ENCODE results near the gene LEFTY1. TPM values are rescaled to one million over a fixed set of nuclear protein-coding genes. Genes with fewer than 3 reads are reported as not detected.
"Not testable (repeated sequence)": the region's sequence is repeated elsewhere in the genome, so short reads cannot be mapped to it uniquely, and the experiment has no call there.

Gene LEFTY1
- total RNA-seq, 1 donor from 2014 or later: not detected

GRCh38 chr1:225842788-225843425 lies 46.0 kb downstream of the LEFTY1 start:
- Histone ChIP-seq H3K4me3 (ENCODE audit: low read depth, low read length) (no peak overlapping the region), H3K36me3 (ENCODE audit: control insufficient read depth, insufficient read depth, low read length) (peaks cover 10% of the 10 kb centered on the region), H3K27me3 (ENCODE audit: control insufficient read depth, insufficient read depth, low read length) (no peaks in the 10 kb centered on the region)
- FAIRE-seq (peak; percentile 43), DNase-seq (ENCODE audit: low read depth) (no peak)
- no peak for TF ChIP-seq CTCF (IDR thresholded peaks at IDR 0.05; ENCODE audit: insufficient read depth, low read length, severe bottlenecking)

- Histone ChIP-seq H3K27me3 (ENCODE audit: control insufficient read depth, insufficient read depth, low read length) (no peaks in the 10 kb centered on the region), H3K36me3 (ENCODE audit: control insufficient read depth, insufficient read depth, low read length) (peaks cover 10% of the 10 kb centered on the region), H3K4me3 (ENCODE audit: low read depth, low read length) (no peak overlapping the region)
- TF ChIP-seq CTCF (IDR thresholded peaks at IDR 0.05; ENCODE audit: insufficient read depth, low read length, severe bottlenecking): no peak
- FAIRE-seq (no peak), DNase-seq (ENCODE audit: low read depth) (no peak)
These were observed 46.9 kb downstream of the LEFTY1 start for GRCh38 chr1:225842074-225842473.

- H3K36me3 ChIP-seq (ENCODE audit: control insufficient read depth, insufficient read depth, low read length): peaks cover 8% of the 10 kb centered on the region
- no peak for DNase-seq (ENCODE audit: low read depth)
- H3K4me3 ChIP-seq (ENCODE audit: low read depth, low read length): no peak overlapping the region
- H3K27me3 ChIP-seq (ENCODE audit: control insufficient read depth, insufficient read depth, low read length): no peaks in the 10 kb centered on the region
- TF ChIP-seq CTCF (IDR thresholded peaks at IDR 0.05; ENCODE audit: insufficient read depth, low read length, severe bottlenecking): no peak
- no peak for FAIRE-seq
These were observed 48.2 kb downstream of the LEFTY1 start for GRCh38 chr1:225840713-225841112.

GRCh38 chr1:225840223-225840610 lies 48.7 kb downstream of the LEFTY1 start:
- no peak overlapping the region for H3K4me3 ChIP-seq (ENCODE audit: low read depth, low read length)
- H3K36me3 ChIP-seq (ENCODE audit: control insufficient read depth, insufficient read depth, low read length): peaks cover 8% of the 10 kb centered on the region
- TF ChIP-seq CTCF (IDR thresholded peaks at IDR 0.05; ENCODE audit: insufficient read depth, low read length, severe bottlenecking): no peak
- FAIRE-seq (no peak), DNase-seq (ENCODE audit: low read depth) (no peak)
- no peaks in the 10 kb centered on the region for H3K27me3 ChIP-seq (ENCODE audit: control insufficient read depth, insufficient read depth, low read length)

GRCh38 chr1:225838793-225839192 lies 50.2 kb downstream of the LEFTY1 start:
- Histone ChIP-seq H3K36me3 (ENCODE audit: control insufficient read depth, insufficient read depth, low read length) (peaks cover 7% of the 10 kb centered on the region), H3K4me3 (ENCODE audit: low read depth, low read length) (no peak overlapping the region), H3K27me3 (ENCODE audit: control insufficient read depth, insufficient read depth, low read length) (no peaks in the 10 kb centered on the region)
- DNase-seq (ENCODE audit: low read depth): no peak
- FAIRE-seq: no peak
- TF ChIP-seq CTCF (IDR thresholded peaks at IDR 0.05; ENCODE audit: insufficient read depth, low read length, severe bottlenecking): no peak

GRCh38 chr1:225836296-225836695 lies 52.6 kb downstream of the LEFTY1 start:
- H3K4me3 ChIP-seq (ENCODE audit: low read depth, low read length); H3K27me3 ChIP-seq (ENCODE audit: control insufficient read depth, insufficient read depth, low read length); FAIRE-seq; DNase-seq (ENCODE audit: low read depth): not testable (repeated sequence)
- peaks cover 15% of the 10 kb centered on the region for H3K36me3 ChIP-seq (ENCODE audit: control insufficient read depth, insufficient read depth, low read length)

Other genes with a start within 250 kb of the LEFTY1 start
- 50.0 and 101 TPM in 2 replicates for gene ENAH, start 236.0 kb downstream of the LEFTY1 start, total RNA-seq
- gene SRP9, start 111.3 kb downstream of the LEFTY1 start, total RNA-seq: 217 and 254 TPM in 2 replicates
- gene EPHX1, start 79.0 kb downstream of the LEFTY1 start, total RNA-seq: 3.9 and 22.1 TPM in 2 replicates
- gene TMEM63A, start 6.8 kb downstream of the LEFTY1 start, total RNA-seq: 4.7 and 7.9 TPM in 2 replicates
- 19.5 and 35.3 TPM in 2 replicates for gene PYCR2, start 35.1 kb upstream of the LEFTY1 start, total RNA-seq
- not detected in 2 replicates for gene LEFTY2, start 52.1 kb upstream of the LEFTY1 start, total RNA-seq
- gene SDE2, start 110.2 kb upstream of the LEFTY1 start, total RNA-seq: 41.1 and 46.1 TPM in 2 replicates
- 84.8 and 123 TPM in 2 replicates for gene H3-3A, start 173.6 kb upstream of the LEFTY1 start, total RNA-seq